ENCODE results near the gene ACCSL. TPM values are rescaled to one million over a fixed set of nuclear protein-coding genes. Genes with fewer than 3 reads are reported as not detected.

The ACCSL gene
- total RNA-seq, 1 donor from 2014 or later, result not detected

DNA sequence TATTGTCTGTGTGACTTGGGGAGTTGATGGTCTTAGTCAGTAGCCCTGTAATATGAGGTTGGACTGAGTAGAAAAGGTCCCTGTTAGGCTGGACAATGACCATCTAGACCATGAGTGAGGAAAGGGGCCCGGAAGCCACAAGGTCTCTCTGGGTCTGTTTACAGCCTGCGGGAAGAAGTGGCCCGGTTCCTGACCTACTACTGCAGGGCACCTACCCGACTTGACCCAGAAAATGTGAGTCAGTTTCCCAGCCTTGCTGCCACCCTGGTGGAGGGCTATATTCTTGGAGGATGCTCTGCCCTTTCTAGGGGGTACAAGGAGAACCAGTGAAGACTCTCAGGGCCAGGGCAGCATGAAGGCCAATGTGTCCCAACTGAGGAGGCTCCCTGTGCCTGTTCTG lies 3.4 kb downstream of the ACCSL start:
- intact Hi-C loops (cut with micrococcal nuclease), result no loop called here

DNA sequence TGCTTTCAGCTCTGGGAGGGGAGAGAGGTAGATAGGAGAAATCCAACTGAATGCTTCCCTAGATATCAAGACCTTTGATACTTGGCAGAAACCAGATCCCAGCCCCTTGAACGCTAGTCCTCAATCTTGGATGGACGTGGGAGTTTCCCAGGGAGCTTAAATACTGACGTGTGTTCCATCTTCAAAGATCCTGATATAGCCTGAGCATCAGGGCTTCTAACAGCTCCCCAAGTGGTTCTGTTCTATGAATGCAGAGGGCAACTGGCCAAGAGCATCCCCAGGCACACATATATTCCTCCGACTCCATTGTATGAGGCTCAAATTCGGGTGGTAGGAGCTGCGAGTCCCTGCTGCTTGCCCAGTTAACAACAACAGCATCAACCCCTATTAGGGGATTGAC lies 9.6 kb downstream of the ACCSL start:
- intact Hi-C loops (cut with micrococcal nuclease), result no loop called here

DNA sequence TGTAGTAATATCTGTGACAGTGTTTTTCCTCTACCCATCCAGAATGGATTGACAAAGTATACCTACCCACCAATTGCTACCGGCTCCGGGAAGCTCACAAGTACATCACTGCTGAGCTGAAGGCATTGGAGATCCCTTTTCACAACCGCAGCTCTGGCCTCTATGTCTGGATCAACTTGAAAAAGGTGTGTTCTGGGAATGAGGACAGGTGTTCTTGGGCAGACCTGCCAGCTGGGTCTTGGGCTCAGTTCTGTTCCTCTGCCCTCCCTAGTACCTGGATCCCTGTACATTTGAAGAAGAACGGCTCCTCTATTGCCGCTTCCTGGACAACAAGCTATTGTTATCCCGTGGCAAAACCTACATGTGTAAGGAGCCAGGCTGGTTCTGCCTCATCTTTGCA lies 10.5 kb downstream of the ACCSL start:
- intact Hi-C loops (cut with micrococcal nuclease), result no loop called here

DNA sequence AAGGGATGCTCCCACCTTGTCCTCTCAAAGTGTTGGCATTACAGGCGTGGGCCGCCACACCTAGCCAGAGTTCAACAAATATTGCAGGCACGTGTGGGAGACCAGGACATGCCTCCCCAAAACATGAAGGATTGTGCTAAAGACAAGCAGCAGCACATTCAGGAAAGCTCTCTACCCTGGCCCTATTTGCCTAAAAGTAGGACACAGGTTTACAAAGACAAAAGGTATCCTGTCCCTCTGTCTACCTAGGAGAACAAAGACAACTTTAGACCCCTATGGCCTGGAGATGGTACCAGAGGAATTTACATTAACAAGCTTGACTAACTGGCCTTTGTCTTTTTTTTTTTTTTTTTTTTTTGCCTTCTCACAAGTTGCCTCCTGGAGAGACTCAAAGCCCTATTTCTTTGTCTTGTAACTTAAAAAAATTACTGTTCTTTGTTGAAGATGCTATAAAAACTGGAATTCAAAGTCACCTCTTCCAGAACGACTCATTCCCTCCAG lies 17.4 kb downstream of the ACCSL start:
- intact Hi-C loops (cut with micrococcal nuclease), result loop anchor here (5.0 kb wide), 2 partner anchors 42 to 123 kb away; partner anchors contain the start of gene C11orf96

DNA sequence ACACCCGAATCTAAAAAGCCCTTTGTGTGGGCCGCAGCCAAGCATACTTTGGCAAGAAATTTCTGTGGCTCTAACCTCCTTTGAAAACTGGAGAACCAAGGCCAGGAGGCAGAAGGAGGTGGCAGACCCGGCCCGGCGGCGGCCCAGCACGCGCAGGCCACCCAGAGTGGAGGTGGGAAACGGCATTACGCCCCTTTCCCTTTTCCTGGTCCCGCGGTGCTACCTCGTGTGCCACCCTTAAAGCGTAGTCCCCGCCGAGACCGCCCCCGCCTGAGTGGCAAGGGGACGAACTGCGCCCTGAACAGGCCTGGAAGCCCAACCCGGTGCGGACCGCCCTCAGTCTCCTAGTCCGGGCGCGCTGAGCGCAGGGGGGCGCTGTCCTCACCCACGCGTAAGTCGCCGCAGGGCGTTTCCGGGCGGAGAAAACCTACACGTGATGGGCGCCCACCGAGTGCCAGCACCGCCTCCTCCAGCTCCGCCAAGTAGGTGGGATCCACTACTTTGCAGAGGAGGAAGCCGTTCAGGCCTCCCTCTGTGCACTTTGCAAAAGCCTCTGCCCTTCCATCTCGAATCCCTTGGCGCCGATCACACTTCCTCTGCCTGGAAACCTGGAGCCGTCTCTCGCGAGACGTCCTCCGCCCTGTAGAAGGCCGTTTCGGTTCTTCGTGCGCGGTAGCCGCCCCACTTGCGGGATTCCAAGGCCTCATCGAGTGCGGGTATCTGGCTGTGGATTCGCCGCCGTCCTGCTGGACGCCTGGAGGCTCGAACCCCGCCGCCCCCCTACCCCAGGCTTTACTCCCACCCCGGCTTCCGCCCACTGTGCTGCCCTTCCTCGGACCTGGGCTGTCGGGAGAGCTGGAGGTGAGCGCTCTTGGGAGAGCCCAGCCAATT lies 18.3 kb downstream of the ACCSL start, which contains the start of gene ACCS:
Gene ACCS, plus strand, starts transcription at position 430 of the 891 bp plus-strand sequence. CDS start 1,358 bp downstream, outside the sequence.
- intact Hi-C loops (cut with micrococcal nuclease), result loop anchor here (1.0 to 5.0 kb wide), 5 partner anchors 29 to 708 kb away; partner anchors contain the start of genes C11orf96, EXT2 and TTC17

DNA sequence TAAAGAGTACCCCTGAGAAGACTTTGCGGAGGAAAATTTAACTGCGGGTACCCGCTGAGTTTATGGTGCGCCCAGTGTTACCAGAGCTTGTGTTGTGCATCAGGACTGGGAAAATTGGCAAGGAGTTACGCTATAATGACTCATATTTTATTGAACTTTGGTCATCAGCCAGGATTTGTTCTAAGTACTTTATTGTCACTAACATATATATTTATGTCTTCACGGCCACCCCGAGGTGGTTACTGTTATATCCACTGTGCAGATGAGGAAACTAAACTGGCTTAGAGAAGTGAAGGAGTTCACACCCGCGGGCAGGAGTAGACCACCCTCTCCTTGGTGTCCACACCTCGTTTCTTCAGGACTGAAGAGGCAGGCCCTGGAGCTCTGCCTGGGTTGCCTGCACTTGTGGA lies 19.0 kb downstream of the ACCSL start:
- intact Hi-C loops (cut with micrococcal nuclease), result loop anchor here (1.0 to 5.0 kb wide), 5 partner anchors 29 to 708 kb away; partner anchors contain the start of genes C11orf96, EXT2 and TTC17

DNA sequence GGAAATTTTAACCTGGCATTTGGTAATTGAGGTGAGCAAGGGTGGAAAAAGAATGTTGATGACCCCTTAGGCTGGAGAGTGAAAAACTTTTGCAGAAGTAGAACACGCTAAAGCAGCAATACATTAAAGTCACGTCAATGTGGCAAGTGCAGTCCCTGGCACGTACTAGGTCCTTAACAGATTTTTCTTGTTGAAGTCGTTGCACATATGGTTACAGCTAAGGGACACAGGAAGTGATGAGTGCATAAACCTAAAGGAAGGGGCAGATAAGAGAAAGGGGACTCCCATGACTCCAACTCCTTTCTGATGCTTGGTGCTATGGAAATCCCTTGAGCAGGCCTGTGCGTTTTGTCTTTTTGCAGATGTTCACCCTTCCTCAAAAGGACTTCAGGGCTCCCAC lies 19.5 kb downstream of the ACCSL start:
- intact Hi-C loops (cut with micrococcal nuclease), result loop anchor here (2.0 to 5.0 kb wide), 3 partner anchors 40 to 422 kb away; partner anchors contain the start of gene C11orf96

DNA sequence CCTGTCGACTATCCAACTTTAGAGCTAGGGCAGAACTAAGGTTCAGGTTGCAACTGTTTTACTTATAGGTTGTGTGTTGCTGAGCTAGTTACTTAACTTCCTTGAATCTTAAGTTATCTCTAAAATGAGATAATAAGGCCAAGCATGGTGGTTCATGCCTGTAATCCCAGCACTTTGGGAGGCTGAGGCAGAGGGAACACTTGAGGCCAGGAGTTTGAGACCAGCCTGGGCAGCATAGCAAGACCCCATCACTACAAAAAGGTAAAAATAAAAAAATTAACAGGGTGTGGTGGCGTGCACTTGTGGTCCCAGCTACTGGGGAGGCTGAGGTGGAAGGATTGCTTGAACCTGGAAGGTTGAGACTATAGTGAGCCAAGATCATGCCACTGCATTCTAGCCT lies 20.4 kb downstream of the ACCSL start:
- intact Hi-C loops (cut with micrococcal nuclease), result loop anchor here (5.0 kb wide), 2 partner anchors 39 to 126 kb away; partner anchors contain the start of gene C11orf96

DNA sequence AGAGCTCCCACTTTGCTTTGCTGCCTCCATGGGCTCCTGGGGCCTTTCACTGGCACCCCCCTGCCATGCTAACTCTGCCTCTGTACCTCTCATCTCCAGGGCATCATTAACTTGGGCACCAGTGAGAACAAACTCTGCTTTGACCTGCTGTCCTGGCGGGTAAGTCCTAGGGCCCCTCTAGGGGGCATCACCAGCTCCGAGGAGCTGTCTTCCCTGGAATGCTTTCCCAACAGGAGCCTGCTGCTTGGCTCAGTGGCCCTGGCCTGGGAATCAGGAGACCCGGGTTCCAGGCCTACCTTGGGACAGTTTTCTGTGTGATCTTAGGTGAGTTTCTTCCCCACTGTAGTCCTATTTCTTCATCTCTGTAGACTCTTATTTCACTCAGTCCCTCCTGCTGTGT lies 23.4 kb downstream of the ACCSL start:
- intact Hi-C loops (cut with micrococcal nuclease), result no loop called here

DNA sequence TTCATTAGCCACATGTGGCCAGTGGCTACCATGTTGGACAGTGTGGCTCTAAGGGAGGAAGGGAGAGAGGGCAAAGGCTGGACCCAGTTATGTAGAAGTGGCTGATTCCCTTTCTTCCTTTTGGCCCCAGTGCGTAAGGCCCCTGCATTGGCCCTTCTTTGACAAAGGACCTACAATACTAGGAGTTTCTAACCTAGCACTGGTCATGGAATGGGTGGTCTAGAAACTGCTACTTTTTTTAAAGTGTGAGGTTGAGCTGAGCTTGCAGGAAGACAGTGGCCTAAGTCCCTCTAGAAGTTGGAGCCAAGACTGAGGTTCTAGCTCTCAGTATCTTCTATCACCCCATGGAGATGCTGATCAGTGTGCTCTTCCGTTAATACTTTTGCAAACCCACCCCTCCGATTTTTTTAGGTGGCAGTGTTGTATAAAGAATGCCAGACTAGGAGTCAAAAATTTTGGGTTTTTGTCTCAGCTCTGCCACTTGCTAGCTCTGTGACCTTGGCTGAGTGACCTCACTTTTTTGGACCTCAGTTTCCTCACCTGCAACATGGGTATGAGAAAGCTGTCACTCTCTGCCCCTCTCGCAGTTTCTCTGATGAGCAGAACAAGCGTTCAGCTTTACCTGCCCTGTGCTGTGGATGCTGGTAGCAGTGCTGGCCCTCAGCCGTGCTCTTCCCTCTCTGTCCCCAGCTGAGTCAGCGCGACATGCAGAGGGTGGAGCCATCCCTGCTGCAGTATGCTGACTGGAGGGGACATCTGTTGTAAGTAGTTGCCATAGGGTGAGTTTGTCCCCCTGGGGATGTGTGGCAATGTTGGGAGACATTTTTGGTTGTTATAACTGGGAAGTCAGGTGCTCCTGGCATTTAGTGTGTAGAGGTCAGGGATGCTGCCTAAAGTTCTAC lies 25.2 kb downstream of the ACCSL start:
- intact Hi-C loops (cut with micrococcal nuclease), result no loop called here

DNA sequence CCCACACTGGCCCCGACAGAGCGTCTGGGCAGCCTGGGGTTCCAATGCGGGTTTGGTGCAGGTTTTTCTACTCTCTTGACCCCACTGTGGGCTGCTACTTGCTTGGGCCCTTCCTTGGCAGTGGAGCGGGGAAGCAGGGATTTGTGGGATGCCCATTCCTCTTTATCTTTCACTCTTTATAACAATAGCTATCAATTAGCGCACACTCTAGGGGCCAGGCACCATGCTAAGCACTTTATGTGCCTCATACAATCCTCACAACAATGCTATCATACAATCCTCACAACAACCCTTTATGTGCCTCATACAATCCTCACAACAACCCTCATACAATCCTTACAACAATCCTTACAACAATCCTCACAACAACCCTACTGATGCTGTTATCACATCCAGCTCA lies 31.0 kb downstream of the ACCSL start:
- intact Hi-C loops (cut with micrococcal nuclease), result no loop called here

DNA sequence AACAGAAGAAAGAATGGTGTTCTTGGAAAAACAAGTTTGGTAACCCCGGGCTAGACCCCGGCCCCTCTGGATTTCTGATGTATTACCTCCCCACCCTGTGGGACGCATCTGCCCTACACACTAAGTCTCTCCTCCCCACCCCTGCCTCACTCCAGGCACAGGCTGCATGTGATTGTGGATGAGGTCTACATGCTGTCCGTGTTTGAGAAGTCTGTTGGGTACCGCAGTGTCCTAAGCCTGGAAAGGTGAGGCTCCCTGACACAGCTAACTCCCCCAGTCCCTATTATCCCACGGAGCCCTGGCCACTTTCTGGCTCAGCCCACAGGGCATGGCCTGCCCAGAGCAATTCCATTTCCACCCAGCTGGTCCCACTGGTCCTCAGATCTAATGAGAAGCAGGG lies 31.6 kb downstream of the ACCSL start:
- intact Hi-C loops (cut with micrococcal nuclease), result no loop called here

DNA sequence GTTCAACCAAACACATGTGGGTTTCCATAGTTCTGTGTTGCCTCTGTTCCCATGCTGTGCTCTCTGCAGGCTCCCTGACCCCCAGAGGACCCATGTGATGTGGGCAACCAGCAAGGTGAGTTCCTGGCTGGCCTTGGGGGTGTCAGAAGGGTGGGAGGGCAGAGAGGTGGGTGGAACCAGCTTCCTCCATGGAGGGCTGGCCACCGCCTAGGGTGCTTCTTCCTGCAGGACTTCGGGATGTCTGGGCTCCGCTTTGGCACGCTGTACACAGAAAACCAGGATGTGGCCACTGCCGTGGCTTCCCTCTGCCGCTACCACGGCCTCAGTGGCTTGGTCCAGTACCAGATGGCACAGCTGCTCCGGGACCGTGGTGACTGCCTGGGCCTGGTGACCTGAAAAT lies 33.2 kb downstream of the ACCSL start:
- intact Hi-C loops (cut with micrococcal nuclease), result no loop called here

DNA sequence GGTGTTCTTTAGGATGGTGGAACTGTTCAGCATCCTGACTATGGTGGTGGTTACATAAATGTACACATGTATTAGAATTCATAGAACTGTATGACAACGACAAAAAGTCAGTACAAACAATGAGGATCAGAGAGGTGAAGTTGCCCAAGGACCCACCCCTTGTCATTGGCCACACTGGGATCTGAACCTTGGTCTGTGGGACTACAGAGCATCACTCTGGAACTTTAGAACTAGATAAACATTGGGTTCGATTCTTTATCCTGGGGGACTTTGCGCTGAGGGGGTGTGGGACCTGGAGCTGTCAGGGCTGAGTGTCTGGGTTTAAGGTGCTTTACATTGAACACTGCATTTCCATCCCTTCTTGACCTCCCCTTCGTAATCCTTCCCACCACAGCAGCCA lies 34.9 kb downstream of the ACCSL start:
- intact Hi-C loops (cut with micrococcal nuclease), result no loop called here

DNA sequence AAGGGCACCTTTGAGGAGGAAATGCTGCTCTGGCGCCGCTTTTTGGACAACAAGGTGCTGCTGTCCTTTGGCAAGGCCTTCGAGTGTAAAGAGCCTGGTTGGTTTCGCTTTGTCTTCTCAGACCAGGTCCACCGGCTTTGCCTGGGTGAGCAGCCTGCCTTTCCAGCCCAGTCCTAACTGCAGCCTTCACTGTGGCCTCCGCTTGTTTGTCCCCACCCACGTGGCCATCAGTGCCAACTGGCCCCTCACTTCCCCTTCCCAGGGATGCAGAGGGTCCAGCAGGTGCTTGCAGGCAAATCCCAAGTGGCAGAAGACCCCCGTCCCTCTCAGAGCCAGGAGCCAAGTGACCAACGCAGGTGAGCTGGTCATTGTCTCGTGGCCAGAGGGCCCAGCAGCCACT lies 35.7 kb downstream of the ACCSL start:
- intact Hi-C loops (cut with micrococcal nuclease), result no loop called here

DNA sequence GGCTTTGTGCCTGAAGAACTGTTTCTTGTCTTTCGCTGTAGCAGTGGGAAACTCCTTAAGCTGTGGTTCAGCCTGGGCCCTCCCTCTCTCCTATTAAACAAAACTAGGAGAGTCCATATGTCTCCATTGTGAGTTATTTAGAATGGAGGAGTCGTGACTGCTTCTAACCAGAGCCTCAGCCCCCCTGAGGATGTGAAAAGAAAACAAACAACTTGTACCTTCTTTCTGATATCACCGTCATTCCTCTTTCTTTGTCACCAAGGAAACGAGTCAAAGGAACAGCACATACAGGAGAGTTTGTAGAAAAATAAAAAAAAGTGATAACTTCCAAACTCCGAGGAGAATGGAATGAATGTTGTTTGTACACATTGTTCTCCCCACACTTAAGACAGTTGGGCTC lies 36.1 kb downstream of the ACCSL start:
- intact Hi-C loops (cut with micrococcal nuclease), result no loop called here

DNA sequence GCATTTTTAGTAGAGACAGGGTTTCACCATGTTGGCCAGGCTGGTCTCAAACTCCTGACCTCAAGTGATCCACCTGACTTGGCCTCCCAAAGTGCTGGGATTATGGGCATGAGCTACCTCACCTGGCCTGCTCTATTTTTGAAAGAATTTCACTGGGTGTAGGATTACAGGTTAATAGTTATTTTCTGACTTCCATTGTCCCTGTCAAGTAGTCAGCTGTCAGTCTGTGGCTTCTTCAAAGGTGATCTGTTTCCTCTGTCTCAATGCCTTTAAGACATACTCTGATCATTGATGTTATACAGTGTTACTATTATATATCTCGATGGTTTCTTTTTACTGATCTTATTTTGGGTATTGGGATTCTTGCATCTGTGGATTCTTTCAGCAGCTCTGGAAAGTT lies 37.5 kb downstream of the ACCSL start:
- intact Hi-C loops (cut with micrococcal nuclease), result no loop called here

DNA sequence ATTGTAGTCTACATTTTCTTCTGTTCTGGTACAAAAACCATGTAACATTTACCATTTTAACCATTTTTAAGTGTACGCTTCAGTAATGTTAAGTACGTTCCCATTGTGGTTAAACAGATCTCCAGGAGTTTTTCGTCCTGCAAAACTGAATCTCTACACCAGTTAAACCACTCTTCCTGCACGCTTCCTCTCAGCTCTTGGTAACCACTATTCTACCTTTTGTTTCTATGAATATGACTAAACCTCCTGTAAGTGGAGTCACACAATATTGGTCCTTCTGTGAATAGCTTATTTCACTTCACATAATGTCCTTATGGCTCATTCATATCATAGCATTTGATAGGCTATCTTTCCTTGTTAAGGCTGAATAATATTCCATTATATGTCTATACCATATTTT lies 40.6 kb downstream of the ACCSL start:
- intact Hi-C loops (cut with micrococcal nuclease), result no loop called here

DNA sequence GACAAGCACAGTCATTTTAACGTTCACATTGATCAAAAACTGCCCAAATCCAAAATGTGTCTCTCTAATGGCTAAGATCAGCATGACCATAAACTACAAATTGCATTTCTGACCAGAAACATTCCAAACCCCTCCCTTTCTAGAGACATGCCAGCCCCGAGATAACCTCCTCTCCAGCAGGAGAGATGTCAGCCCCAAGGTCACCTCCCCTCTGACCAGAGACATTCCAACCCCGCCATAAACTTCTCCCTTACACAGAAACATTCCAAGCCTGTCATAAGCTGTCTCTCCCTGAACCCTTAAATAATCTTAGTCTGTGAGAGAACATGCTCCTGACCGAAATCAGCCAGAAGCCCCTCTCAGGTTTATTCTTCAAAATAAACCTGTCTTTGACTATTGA lies 41.1 kb downstream of the ACCSL start:
- intact Hi-C loops (cut with micrococcal nuclease), result no loop called here

DNA sequence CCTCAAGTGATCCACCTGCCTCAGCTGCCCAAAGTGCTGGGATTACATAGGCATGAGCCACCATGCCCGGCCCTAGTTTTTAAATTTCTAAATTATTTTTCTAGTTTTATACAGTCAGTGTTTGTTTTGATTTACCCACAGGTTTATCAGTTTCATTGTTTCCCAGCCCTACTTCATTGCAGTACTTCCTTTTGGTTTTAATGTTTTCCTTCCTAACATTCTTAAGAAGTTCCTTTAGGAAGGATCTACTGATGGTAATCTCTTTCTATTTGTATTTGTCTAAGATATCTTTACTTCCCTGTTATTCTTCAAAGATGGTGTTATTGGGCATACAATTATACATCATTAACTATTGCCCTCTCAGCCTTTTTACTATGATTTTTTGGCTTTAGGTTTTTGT lies 42.8 kb downstream of the ACCSL start:
- intact Hi-C loops (cut with micrococcal nuclease), result loop anchor here (10.0 kb wide), 2 partner anchors 196 to 406 kb away; partner anchors contain the start of gene HSD17B12

DNA sequence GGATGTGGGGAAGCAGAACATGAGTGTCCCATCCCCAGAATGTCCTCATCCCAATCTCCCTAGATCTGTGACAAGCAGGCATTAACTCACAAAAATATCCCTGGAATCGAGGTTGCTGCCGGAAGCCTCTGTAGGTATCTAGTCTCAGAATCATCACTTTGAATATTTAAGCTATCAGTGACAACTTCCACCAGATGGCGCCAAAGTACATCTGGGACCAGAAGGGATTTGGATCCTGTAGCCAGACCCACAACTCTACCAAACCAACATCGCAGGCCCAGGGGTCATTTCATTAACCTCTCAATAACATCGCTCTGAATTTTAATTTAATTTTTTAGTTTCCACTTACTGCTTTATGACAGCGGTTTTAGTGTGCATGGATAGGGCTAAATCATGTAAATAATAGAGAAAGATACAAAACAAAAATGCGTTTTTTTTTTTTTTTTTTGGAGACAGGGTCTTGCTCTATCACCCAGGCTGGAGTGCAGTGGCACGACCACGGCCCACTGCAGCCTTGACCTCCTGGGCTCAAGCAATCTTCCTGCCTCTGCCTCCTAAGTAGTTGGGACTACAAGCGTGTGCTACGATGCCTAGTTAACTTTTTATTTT lies 46.6 kb downstream of the ACCSL start:
- intact Hi-C loops (cut with micrococcal nuclease), result loop anchor here (1.0 to 10.0 kb wide), 4 partner anchors 16 to 444 kb away; partner anchors contain the start of gene HSD17B12
